ENCODE data around the gene LIMA1. TPM values are rescaled to one million over a fixed set of nuclear protein-coding genes. Genes with fewer than 3 reads are reported as not detected.
"Not testable (repeated sequence)": the region's sequence is repeated elsewhere in the genome, so short reads cannot be mapped to it uniquely, and the experiment has no call there.

Gene LIMA1
- total RNA-seq, 3 donors from 2014 or later (not counting 1 experiment from before 2014, with no cell fraction given) = 12.0 to 16.2 (median 13.7) TPM

GRCh38 chr12:50162230-50162629 lies 121.1 kb downstream of the LIMA1 start:
- Mint-ChIP-seq H3K9me3 (no peaks in the 10 kb centered on the region), H3K4me3 (no peak overlapping the region), H3K36me3 (no peaks in the 10 kb centered on the region), H3K27me3 (ENCODE audit: low read depth in 2 of 2) (no peaks in the 10 kb centered on the region), H3K4me1 (peaks cover 18 to 34% of the 10 kb centered on the region in 2 donors), H3K27ac (peak overlapping the region in 1 of 2 donors; percentile 20)
- ATAC-seq (no peak), DNase-seq (no peak)
- Histone ChIP-seq H3K27me3 (ENCODE audit: control insufficient read depth, insufficient read depth, low read length) (no peaks in the 10 kb centered on the region), H3K36me3 (ENCODE audit: control insufficient read depth, insufficient read depth, low read length) (no peaks in the 10 kb centered on the region), H3K9me3 (ENCODE audit: control insufficient read depth, insufficient read depth, low read length) (no peaks in the 10 kb centered on the region), H3K4me3 (ENCODE audit: low read length) (no peak overlapping the region), H3K27ac (ENCODE audit: low read length) (no peak overlapping the region), H3K4me1 (ENCODE audit: control insufficient read depth, insufficient read depth, low read length) (peaks cover 10% of the 10 kb centered on the region)
- no peak for TF ChIP-seq CTCF (IDR thresholded peaks at IDR 0.05)
- intact Hi-C loops (cut with micrococcal nuclease) = no loop called here
- WGBS (ENCODE audit: insufficient coverage) = 91% methylated on average over 1 of the region's 2 CpGs

- H3K9me3 Mint-ChIP-seq = no peaks in the 10 kb centered on the region
- H3K4me1 Mint-ChIP-seq = peaks cover 10 to 26% of the 10 kb centered on the region in 2 donors
These were observed 122.7 kb downstream of the LIMA1 start for GRCh38 chr12:50160643-50161042.

DNA sequence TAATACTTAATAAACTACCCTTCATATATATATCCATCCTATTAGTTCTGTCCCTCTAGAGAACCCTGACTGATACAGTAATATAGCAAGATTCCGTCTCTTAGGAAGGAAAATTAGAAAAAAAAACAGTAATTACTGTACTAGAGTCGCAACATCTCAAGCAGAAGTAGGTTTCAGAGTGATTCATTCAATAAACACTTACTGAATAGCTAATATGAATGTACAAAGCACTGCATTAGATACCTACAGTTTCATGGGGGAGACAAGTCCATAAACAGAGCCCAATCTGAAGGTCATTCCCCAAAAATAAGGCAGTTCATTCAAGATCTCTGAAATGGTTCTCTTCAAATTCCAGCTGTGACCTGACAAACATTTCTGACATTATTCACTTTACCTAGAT lies 126.1 kb downstream of the LIMA1 start:
- no CpG with 5 or more reads among the region's 2 CpGs for WGBS (ENCODE audit: insufficient coverage)
- peaks cover 10 to 15% of the 10 kb centered on the region in 2 donors for H3K4me1 Mint-ChIP-seq
- TF ChIP-seq CTCF (IDR thresholded peaks at IDR 0.05) = no peak

More at GRCh38 chr12:50160643-50161042, 122.7 kb downstream of the LIMA1 start:
- H3K4me1 ChIP-seq (ENCODE audit: control insufficient read depth, insufficient read depth, low read length) = no peaks in the 10 kb centered on the region
- Mint-ChIP-seq H3K4me3 (no peak overlapping the region), H3K27ac (peak overlapping the region in 1 of 2 donors; percentile 1), H3K36me3 (no peaks in the 10 kb centered on the region), H3K27me3 (ENCODE audit: low read depth in 2 of 2) (no peaks in the 10 kb centered on the region)
- no peak overlapping the region for H3K27ac ChIP-seq (ENCODE audit: low read length)
- no peaks in the 10 kb centered on the region for H3K27me3 ChIP-seq (ENCODE audit: control insufficient read depth, insufficient read depth, low read length)
- intact Hi-C loops (cut with micrococcal nuclease) = no loop called here
- no peaks in the 10 kb centered on the region for H3K9me3 ChIP-seq (ENCODE audit: control insufficient read depth, insufficient read depth, low read length)
- DNase-seq (no peak), ATAC-seq (no peak)
- no peak for TF ChIP-seq CTCF (IDR thresholded peaks at IDR 0.05)
- H3K36me3 ChIP-seq (ENCODE audit: control insufficient read depth, insufficient read depth, low read length) = no peaks in the 10 kb centered on the region
- H3K4me3 ChIP-seq (ENCODE audit: low read length) = no peak overlapping the region

DNA sequence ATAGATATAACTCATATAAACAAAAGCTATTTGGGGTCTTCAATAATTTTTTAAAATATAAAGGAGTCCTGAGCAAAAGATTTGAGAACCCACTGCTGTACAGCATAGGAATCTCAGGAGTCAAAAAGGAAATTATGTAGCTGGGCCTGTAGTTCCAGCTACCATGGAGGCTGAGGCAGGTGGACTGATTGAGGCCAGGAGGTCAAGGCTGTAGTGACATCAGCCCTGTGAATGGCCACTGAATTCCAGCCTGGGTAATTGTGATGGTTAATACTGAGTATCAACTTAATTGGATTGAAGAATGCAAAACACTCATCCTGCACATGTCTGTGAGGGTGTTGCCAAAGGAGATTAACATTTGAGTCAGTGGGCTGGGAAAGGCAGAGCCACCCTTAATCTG lies 126.7 kb downstream of the LIMA1 start:
- Mint-ChIP-seq H3K4me1 (peaks cover 10 to 15% of the 10 kb centered on the region in 2 donors), H3K36me3 (no peaks in the 10 kb centered on the region), H3K27ac (peak overlapping the region in 1 of 2 donors; percentile 6), H3K9me3 (no peaks in the 10 kb centered on the region), H3K4me3 (no peak overlapping the region), H3K27me3 (ENCODE audit: low read depth in 2 of 2) (no peaks in the 10 kb centered on the region)
- no peaks in the 10 kb centered on the region for H3K27me3 ChIP-seq (ENCODE audit: control insufficient read depth, insufficient read depth, low read length)
- no peaks in the 10 kb centered on the region for H3K9me3 ChIP-seq (ENCODE audit: control insufficient read depth, insufficient read depth, low read length)
- DNase-seq (no peak), ATAC-seq (no peak)
- no peaks in the 10 kb centered on the region for H3K4me1 ChIP-seq (ENCODE audit: control insufficient read depth, insufficient read depth, low read length)
- intact Hi-C loops (cut with micrococcal nuclease) = no loop called here
- H3K27ac ChIP-seq (ENCODE audit: low read length) = no peak overlapping the region
- no peak for TF ChIP-seq CTCF (IDR thresholded peaks at IDR 0.05)
- H3K36me3 ChIP-seq (ENCODE audit: control insufficient read depth, insufficient read depth, low read length) = peaks cover 3% of the 10 kb centered on the region
- H3K4me3 ChIP-seq (ENCODE audit: low read length) = no peak overlapping the region

More for the DNA sequence above, 126.1 kb downstream of the LIMA1 start:
- H3K27ac ChIP-seq (ENCODE audit: low read length) = no peak overlapping the region
- Mint-ChIP-seq H3K9me3 (no peaks in the 10 kb centered on the region), H3K27ac (peak overlapping the region; percentile 6 to 47), H3K4me3 (no peak overlapping the region), H3K27me3 (ENCODE audit: low read depth in 2 of 2) (no peaks in the 10 kb centered on the region), H3K36me3 (no peaks in the 10 kb centered on the region)
- H3K36me3 ChIP-seq (ENCODE audit: control insufficient read depth, insufficient read depth, low read length) = peaks cover 3% of the 10 kb centered on the region
- H3K9me3 ChIP-seq (ENCODE audit: control insufficient read depth, insufficient read depth, low read length) = no peaks in the 10 kb centered on the region
- H3K4me1 ChIP-seq (ENCODE audit: control insufficient read depth, insufficient read depth, low read length) = no peaks in the 10 kb centered on the region
- intact Hi-C loops (cut with micrococcal nuclease) = no loop called here
- no peak overlapping the region for H3K4me3 ChIP-seq (ENCODE audit: low read length)
- no peaks in the 10 kb centered on the region for H3K27me3 ChIP-seq (ENCODE audit: control insufficient read depth, insufficient read depth, low read length)
- ATAC-seq = no peak
- no peak for DNase-seq

DNA sequence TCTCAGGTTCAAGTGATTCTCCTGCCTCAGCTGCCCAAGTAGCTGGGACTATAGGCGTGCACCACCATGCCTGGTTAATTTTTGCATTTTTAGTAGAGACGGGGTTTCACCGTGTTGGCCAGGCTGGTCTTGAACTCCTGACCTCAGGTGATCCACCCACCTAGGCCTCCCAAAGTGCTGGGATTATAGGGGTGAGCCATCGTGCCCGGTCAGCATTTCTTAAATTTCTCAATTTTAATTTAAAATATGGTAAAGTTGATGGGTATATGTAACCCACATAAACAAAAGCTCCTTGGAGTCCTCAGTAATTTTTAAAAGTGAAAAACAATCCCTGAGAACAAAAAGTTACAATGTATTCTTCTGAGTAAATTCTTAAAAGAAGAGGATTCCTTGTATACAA lies 128.4 kb downstream of the LIMA1 start:
- WGBS (ENCODE audit: insufficient coverage) = 89% methylated on average over 3 of the region's 5 CpGs
- H3K27ac Mint-ChIP-seq; H3K27me3 Mint-ChIP-seq (ENCODE audit: low read depth in 2 of 2); H3K36me3 ChIP-seq (ENCODE audit: control insufficient read depth, insufficient read depth, low read length); intact Hi-C loops (cut with micrococcal nuclease); H3K9me3 Mint-ChIP-seq; H3K9me3 ChIP-seq (ENCODE audit: control insufficient read depth, insufficient read depth, low read length); ATAC-seq; H3K27ac ChIP-seq (ENCODE audit: low read length); H3K36me3 Mint-ChIP-seq; H3K4me3 Mint-ChIP-seq; H3K4me3 ChIP-seq (ENCODE audit: low read length); DNase-seq; H3K27me3 ChIP-seq (ENCODE audit: control insufficient read depth, insufficient read depth, low read length); H3K4me1 ChIP-seq (ENCODE audit: control insufficient read depth, insufficient read depth, low read length): not testable (repeated sequence)
- H3K4me1 Mint-ChIP-seq = peaks cover 16 to 30% of the 10 kb centered on the region in 2 donors

All from natural killer cell (primary cell).